ENCODE data around the gene RRP1.

DNA sequence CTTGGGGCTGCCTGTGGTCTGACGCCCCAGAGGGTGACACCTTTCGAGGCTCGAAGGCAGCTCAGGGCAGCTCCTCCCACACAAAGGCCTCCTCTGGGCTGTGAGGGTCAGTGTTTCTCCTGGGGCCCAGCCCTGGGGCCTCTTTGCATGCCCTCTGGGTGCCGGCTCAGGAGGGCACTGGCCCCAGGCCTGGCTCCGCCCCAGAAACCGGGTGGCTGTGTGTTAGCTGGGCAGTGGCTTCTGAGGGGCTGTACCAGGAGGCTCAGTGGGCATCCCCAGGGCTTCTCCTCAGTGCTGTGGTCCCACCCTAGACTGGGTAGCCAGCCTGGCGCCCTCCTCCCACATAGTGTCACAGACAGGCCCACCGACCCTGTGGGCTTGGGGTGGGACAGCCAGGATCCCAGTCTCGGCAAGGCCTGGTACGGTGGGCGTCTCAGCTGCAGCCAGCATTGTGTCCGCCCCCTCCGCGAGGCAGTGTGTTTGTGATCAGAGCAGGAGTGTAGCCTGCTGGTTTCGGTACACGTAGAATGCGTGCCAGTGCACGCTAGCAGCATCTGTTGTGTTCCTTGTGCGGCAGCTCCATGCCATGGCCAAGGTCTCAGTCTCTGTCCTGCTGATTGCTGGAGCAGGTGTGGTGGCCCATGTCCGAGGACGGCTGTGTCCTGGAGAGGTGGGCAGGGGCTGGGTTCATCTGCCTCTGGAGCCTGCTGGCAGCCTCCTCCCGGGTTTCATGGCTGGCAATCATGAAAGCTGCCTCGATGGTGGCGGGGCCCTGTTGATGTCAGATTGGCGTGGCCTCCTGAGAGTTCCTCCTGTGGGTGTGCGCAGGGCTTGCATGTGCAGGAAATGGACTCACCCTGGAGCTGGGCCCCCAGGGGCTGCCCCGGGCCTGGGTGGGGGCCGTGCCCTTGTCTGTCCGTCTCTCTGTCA, 28.0 kb downstream of the RRP1 start:
- TF ChIP-seq YY1 (IDR thresholded peaks at IDR 0.05; ENCODE audit: insufficient read depth, insufficient read length) (no peak), ZNF274 (IDR thresholded peaks at IDR 0.05; ENCODE audit: low read depth, low read length) (no peak), SUZ12 (IDR thresholded peaks at IDR 0.05; ENCODE audit: extremely low read depth, insufficient read depth, insufficient read length) (no peak)
